B cell (primary cell): ENCODE data around the gene IFI44L. TPM values are rescaled to one million over a fixed set of nuclear protein-coding genes. Genes with fewer than 3 reads are reported as not detected.
A peak's percentile ranks its signal among the peaks of the same experiment; 100 is the strongest.

Experiments
- ATAC-seq: fragments of 200-7000 bp; cut with Tn5 transposase; one replicate; pipeline ENCODE4 v1.10.0; 2021; ENCODE audit warnings: low read depth, mild to moderate bottlenecking, moderate number of reproducible peaks, moderate library complexity
- CTCF ChIA-PET: fragments of 350-600 bp; sonication (Branson Sonifier 250); formaldehyde crosslinking; loops from one replicate; lab custom pipeline; 2021; ENCODE audit warnings: antibody characterized with exemption, inconsistent platforms; lab: Charles Lee
- POLR2A ChIA-PET: fragments of 350-600 bp; sonication (Branson Sonifier 250); formaldehyde crosslinking; loops from one replicate; lab custom pipeline; 2021; ENCODE audit warnings: antibody characterized with exemption; lab: Charles Lee
- DNase-seq: peaks from one replicate; pipeline ENCODE4 v3.0.0; 2013
- H2AFZ ChIP-seq: 2 replicates; pipeline ENCODE4 v1.6.1; 2012; ENCODE audit warnings: mild to moderate bottlenecking, low read depth, low read length; ENCODE audit not compliant: insufficient read depth, poor library complexity, severe bottlenecking
- H3K27ac ChIP-seq, 2 donors: 1 replicate in 1 of 2; 2 replicates in 1 of 2; pipeline ENCODE4 v1.5.1; 2012 to 2013; ENCODE audit warnings: low read length in 2 of 2, mild to moderate bottlenecking in 2 of 2, moderate library complexity in 1 of 2
- H3K27me3 ChIP-seq, 4 experiments: fragments of 200-600 bp in 1 of 4; sonication (generic) in 1 of 4; replicated peaks in 1 of 4; 1 replicate in 2 of 4; 2 replicates in 2 of 4; pipeline versions ENCODE4 v1.6.1 to v1.7.0; 2013 to 2016; ENCODE audit warnings: low read length in 3 of 4, mild to moderate bottlenecking in 2 of 4, mixed read lengths in 1 of 4, moderate library complexity in 1 of 4; ENCODE audit not compliant: insufficient read depth in 4 of 4, control insufficient read depth in 3 of 4; ENCODE audit errors: control extremely low read depth in 1 of 4
- H3K36me3 ChIP-seq, 2 experiments: replicated peaks in 1 of 2; 1 replicate in 1 of 2; 2 replicates in 1 of 2; pipeline versions ENCODE4 v1.6.1 to v1.7.1; 2013; ENCODE audit warnings: low read length in 1 of 2; ENCODE audit not compliant: insufficient read depth in 2 of 2, control insufficient read depth in 1 of 2; ENCODE audit errors: control extremely low read depth in 1 of 2, extremely low read depth in 1 of 2
- H3K4me1 ChIP-seq, 2 donors: fragments of 200-600 bp in 1 of 2; sonication (generic) in 1 of 2; 1 replicate in 1 of 2; 2 replicates in 1 of 2; pipeline versions ENCODE4 v1.5.1 to v1.6.1; 2013 to 2017; ENCODE audit warnings: low read length in 2 of 2; ENCODE audit not compliant: control insufficient read depth in 2 of 2, insufficient read depth in 2 of 2
- H3K4me2 ChIP-seq: replicated peaks from 2 replicates; pipeline ENCODE3; 2012; ENCODE audit warnings: mild to moderate bottlenecking, low read depth, low read length; ENCODE audit not compliant: poor library complexity, severe bottlenecking
- H3K4me3 ChIP-seq, 5 experiments: fragments of 200-600 bp in 1 of 5; sonication (generic) in 1 of 5; 1 replicate in 3 of 5; 2 replicates in 2 of 5; pipeline versions ENCODE4 v1.5.1 to v1.7.0; 2011 to 2016; ENCODE audit warnings: low read length in 4 of 5, mild to moderate bottlenecking in 4 of 5, low read depth in 2 of 5, control low read depth in 1 of 5, moderate library complexity in 1 of 5; ENCODE audit not compliant: insufficient read depth in 1 of 5; ENCODE audit errors: control extremely low read depth in 1 of 5, extremely low read depth in 1 of 5
- H3K79me2 ChIP-seq: fragments of 200-600 bp; sonication (generic); one replicate; pipeline ENCODE4 v1.6.0; 2016; ENCODE audit warnings: low read length; ENCODE audit not compliant: control insufficient read depth, insufficient read depth
- H3K9ac ChIP-seq: fragments of 200-600 bp; sonication (generic); 2 replicates; pipeline ENCODE4 v1.6.1; 2017; ENCODE audit warnings: mild to moderate bottlenecking, low read length, moderate library complexity
- H3K9me3 ChIP-seq, 3 donors: one replicate each; pipeline versions ENCODE4 v1.6.1 to v1.7.1; 2013; ENCODE audit warnings: low read length in 2 of 3; ENCODE audit not compliant: control insufficient read depth in 2 of 3, insufficient read depth in 1 of 3; ENCODE audit errors: control extremely low read depth in 1 of 3
- H4K20me1 ChIP-seq: 2 replicates; pipeline ENCODE4 v1.6.0; 2012; ENCODE audit warnings: mild to moderate bottlenecking, low read length; ENCODE audit not compliant: insufficient read depth, control insufficient read depth, poor library complexity, severe bottlenecking
- H3K27ac Mint-ChIP-seq: one replicate; pipeline ENCODE4 v1.8.0; 2021; ENCODE audit warnings: mixed read lengths
- H3K27me3 Mint-ChIP-seq: one replicate; pipeline ENCODE4 v1.8.0; 2021; ENCODE audit warnings: mixed read lengths
- H3K4me1 Mint-ChIP-seq: one replicate; pipeline ENCODE4 v1.8.0; 2021; ENCODE audit warnings: mixed read lengths
- H3K4me3 Mint-ChIP-seq: one replicate; pipeline ENCODE4 v1.8.0; 2021; ENCODE audit warnings: mixed read lengths
- H3K9me3 Mint-ChIP-seq: one replicate; pipeline ENCODE4 v1.8.0; 2022; ENCODE audit warnings: mixed read lengths; ENCODE audit not compliant: insufficient read depth
- CTCF ChIP-seq: fragments of 200-600 bp; IDR thresholded peaks from one replicate; pipeline ENCODE4 v1.8.0; 2022; ENCODE audit warnings: antibody characterized with exemption, mild to moderate bottlenecking
- EZH2 ChIP-seq: IDR thresholded peaks from 2 replicates; pipeline ENCODE4 v1.6.1; 2012; ENCODE audit warnings: borderline replicate concordance, low read depth, mild to moderate bottlenecking, moderate library complexity, low read length; ENCODE audit not compliant: insufficient read depth, poor library complexity, severe bottlenecking
- WGBS: methylation state at CpG from one replicate; pipeline ENCODE4 v1.1.5; 2013; ENCODE audit warnings: missing lambda C conversion rate; ENCODE audit not compliant: insufficient coverage; 5-methylcytosine and 5-hydroxymethylcytosine counted together
- intact Hi-C: fragments of 100-400 bp; cut with micrococcal nuclease; formaldehyde crosslinking; loops from one replicate; pipeline ENCODE4 v1.10.0; 2022
- polyA plus RNA-seq: library from polyadenylated mRNA; depleted of rRNA; stranded (reverse); fragments of >200 nt; gene quantifications from 2 replicates; pipeline ENCODE4 v1.2.3, GENCODE V29; 2012
- total RNA-seq, 2 donors: library from RNA; stranded (reverse); fragments of 120-200 nt in 1 of 2; gene quantifications; 1 replicate in 1 of 2; 2 replicates in 1 of 2; pipeline versions ENCODE4 v1.2.3 to v1.2.4, GENCODE V29; 2013 to 2022

The IFI44L gene
- total and polyA plus RNA-seq, 2 donors (not counting 1 experiment from before 2014, with no cell fraction given), result 3.7 to 4.8 TPM

GRCh38 chr1:78652019-78652560, 31.8 kb downstream of the IFI44L start:
- H3K27ac ChIP-seq, result no peak overlapping the region

More at GRCh38 chr1:78652019-78652560, 31.8 kb downstream of the IFI44L start:
- DNase-seq (no peak), ATAC-seq (no peak)
- Histone ChIP-seq H3K4me1 (peaks cover 8 to 18% of the 10 kb centered on the region in 2 donors), H2AFZ (no peak overlapping the region), H3K27me3 (no peaks in the 10 kb centered on the region), H4K20me1 (no peaks in the 10 kb centered on the region), H3K79me2 (peaks cover 12% of the 10 kb centered on the region), H3K4me3 (no peak overlapping the region), H3K9me3 (peaks cover 1 to 6% (median 5%) of the 10 kb centered on the region in 3 donors), H3K4me2 (peak overlapping the region; percentile 59), H3K9ac (no peak overlapping the region), H3K36me3 (no peaks in the 10 kb centered on the region)
- ChIA-PET POLR2A (no interaction called here), CTCF (no interaction called here)
- H3K4me1 Mint-ChIP-seq, result peaks cover 22% of the 10 kb centered on the region
- peak overlapping the region; percentile 50 for H3K4me3 Mint-ChIP-seq
- no peak overlapping the region for H3K27ac Mint-ChIP-seq
- no peak for TF ChIP-seq EZH2
- no peak for TF ChIP-seq CTCF
- 92% methylated on average over 8 of the region's 17 CpGs for WGBS
- H3K27me3 Mint-ChIP-seq, result no peaks in the 10 kb centered on the region
- peaks cover 10% of the 10 kb centered on the region for H3K9me3 Mint-ChIP-seq
- intact Hi-C loops, result loop anchor here (5.0 kb wide), 1 partner anchor 35 kb away; no protein-coding TSS in a partner anchor
